ENCODE data around the gene C5orf63.
"Not testable (repeated sequence)": the region's sequence is repeated elsewhere in the genome, so short reads cannot be mapped to it uniquely, and the experiment has no call there.

Gene C5orf63

DNA sequence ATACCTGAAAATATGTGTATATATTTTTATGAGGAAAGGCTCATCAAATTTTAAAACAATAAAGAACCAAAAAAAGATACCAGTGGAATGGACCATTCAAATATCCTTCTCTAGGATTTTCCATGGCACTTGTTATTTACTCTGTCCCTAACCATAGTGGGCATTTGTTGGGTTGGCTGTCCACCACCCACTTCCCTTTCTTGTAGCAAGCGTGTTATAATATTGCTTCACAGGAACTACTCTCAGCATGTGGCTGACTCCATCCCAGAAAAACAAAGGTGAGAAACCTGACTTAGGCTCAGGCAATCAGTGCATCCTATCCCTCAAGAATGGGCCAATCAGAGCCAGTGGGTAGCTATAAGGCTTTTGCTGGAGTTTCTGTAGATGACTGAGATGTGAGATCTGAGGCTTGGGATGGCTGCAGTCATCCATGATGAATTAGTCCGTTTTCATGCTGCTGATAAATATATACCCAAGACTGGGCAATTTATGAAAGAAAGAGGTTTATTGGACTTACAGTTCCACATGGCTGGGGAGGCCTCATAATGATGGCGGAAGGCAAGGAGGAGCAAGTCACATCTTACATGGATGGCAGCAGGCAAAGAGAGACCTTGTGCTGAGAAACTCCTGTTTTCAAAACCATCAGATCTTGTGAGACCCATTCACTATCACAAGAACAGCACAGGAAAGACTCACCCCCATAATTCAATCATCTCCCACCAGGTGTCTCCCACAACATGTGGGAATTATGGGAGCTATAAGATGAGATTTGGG lies 17.2 kb downstream of the C5orf63 start:
- Histone ChIP-seq H2AFZ (ENCODE audit: low read depth, low read length) (no peak overlapping the region), H3K27me3 (ENCODE audit: insufficient read depth, low read length, poor library complexity) (peaks cover 10% of the 10 kb centered on the region), H3K79me2 (ENCODE audit: insufficient read depth, low read length) (no peaks in the 10 kb centered on the region), H3K4me2 (ENCODE audit: insufficient read depth, low read length) (no peak overlapping the region), H3K4me3 (ENCODE audit: low read depth in 1 of 2, low read length in 2 of 2) (no peak overlapping the region), H3K36me3 (ENCODE audit: insufficient read depth, low read length) (no peaks in the 10 kb centered on the region), H3K9me3 (ENCODE audit: insufficient read depth, low read length, severe bottlenecking) (no peaks in the 10 kb centered on the region), H4K20me1 (ENCODE audit: insufficient read depth, low read length) (no peaks in the 10 kb centered on the region), H3K4me1 (ENCODE audit: insufficient read depth, low read length) (no peaks in the 10 kb centered on the region), H3K9ac (ENCODE audit: low read depth, low read length) (no peak overlapping the region), H3K27ac (ENCODE audit: low read length) (no peak overlapping the region)
- ATAC-seq (ENCODE audit: insufficient read depth, low read depth): no peak
- TF ChIP-seq, protein P1, sequence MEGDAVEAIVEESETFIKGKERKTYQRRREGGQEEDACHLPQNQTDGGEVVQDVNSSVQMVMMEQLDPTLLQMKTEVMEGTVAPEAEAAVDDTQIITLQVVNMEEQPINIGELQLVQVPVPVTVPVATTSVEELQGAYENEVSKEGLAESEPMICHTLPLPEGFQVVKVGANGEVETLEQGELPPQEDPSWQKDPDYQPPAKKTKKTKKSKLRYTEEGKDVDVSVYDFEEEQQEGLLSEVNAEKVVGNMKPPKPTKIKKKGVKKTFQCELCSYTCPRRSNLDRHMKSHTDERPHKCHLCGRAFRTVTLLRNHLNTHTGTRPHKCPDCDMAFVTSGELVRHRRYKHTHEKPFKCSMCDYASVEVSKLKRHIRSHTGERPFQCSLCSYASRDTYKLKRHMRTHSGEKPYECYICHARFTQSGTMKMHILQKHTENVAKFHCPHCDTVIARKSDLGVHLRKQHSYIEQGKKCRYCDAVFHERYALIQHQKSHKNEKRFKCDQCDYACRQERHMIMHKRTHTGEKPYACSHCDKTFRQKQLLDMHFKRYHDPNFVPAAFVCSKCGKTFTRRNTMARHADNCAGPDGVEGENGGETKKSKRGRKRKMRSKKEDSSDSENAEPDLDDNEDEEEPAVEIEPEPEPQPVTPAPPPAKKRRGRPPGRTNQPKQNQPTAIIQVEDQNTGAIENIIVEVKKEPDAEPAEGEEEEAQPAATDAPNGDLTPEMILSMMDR (IDR thresholded peaks at IDR 0.05; ENCODE audit: borderline replicate concordance, extremely low read depth, low read length, poor library complexity, severe bottlenecking): no peak
- no peak for TF ChIP-seq EZH2 (IDR thresholded peaks at IDR 0.05; ENCODE audit: borderline replicate concordance, low read depth, low read length, severe bottlenecking)
- DNase-seq: no peak

DNA sequence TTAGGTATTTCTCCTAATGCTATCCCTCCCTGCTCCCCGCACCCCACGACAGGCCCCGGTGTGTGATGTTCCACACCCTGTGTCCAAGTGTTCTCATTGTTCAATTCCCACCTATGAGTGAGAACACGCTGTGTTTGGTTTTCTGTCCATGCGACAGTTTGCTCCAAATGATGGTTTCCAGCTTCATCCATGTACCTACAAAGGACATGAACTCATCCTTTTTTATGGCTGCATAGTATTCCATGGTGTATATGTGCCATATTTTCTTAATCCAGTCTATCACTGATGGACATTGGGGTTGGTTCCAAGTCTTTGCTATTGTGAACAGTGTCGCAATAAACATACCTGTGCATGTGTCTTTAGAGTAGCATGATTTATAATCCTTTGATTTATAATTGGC lies 19.8 kb downstream of the C5orf63 start:
- not testable (repeated sequence) for H3K9ac ChIP-seq (ENCODE audit: low read depth, low read length); H3K36me3 ChIP-seq (ENCODE audit: insufficient read depth, low read length); H3K27ac ChIP-seq (ENCODE audit: low read length); H3K9me3 ChIP-seq (ENCODE audit: insufficient read depth, low read length, severe bottlenecking); ATAC-seq (ENCODE audit: insufficient read depth, low read depth); H2AFZ ChIP-seq (ENCODE audit: low read depth, low read length); H3K4me1 ChIP-seq (ENCODE audit: insufficient read depth, low read length); H3K4me2 ChIP-seq (ENCODE audit: insufficient read depth, low read length); H3K4me3 ChIP-seq (ENCODE audit: low read depth in 1 of 2, low read length in 2 of 2); DNase-seq; H3K27me3 ChIP-seq (ENCODE audit: insufficient read depth, low read length, poor library complexity); H4K20me1 ChIP-seq (ENCODE audit: insufficient read depth, low read length); H3K79me2 ChIP-seq (ENCODE audit: insufficient read depth, low read length)

DNA sequence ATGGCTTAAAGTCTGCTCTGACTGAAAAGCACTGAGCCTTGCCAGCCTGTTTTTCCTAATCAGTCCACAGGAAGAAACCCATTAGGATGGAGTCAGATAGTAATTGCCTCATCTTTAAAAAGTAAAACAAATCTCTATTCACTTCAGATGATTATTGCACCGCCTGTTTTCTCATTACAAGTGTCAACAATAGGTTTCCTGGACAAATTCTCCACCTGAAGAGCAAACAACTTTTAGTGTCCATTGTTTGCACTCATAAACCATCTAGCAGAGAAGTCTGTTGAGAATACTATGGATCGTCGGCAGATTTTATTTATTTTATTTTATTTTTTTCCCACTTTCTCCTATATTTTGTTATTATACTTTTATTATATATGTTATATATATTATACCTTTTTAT lies 20.3 kb downstream of the C5orf63 start:
- no peak overlapping the region for H3K27ac ChIP-seq (ENCODE audit: low read length)
- TF ChIP-seq EZH2 (IDR thresholded peaks at IDR 0.05; ENCODE audit: borderline replicate concordance, low read depth, low read length, severe bottlenecking): no peak
- TF ChIP-seq, protein P1 (IDR thresholded peaks at IDR 0.05; ENCODE audit: borderline replicate concordance, extremely low read depth, low read length, poor library complexity, severe bottlenecking): no peak
- DNase-seq: no peak

DNA sequence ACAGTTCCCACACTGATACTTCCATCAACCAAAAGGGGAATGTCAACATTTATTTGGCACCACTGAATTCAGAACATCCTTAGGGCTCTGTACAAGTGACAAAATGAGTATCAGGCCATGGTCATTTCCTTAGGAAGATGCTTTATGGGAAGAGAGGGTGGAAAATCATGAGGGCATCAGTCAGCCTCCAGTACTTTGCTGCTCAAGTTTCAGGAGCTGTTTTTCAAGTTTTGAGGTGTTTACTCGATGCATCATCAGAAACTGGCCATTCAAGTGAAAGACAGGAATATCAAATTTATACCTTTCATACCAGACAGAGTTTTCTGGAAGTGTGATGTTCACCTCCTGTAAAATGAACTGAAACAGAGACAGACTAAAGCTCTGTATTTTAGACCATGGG lies 21.7 kb downstream of the C5orf63 start:
- TF ChIP-seq EZH2 (IDR thresholded peaks at IDR 0.05; ENCODE audit: borderline replicate concordance, low read depth, low read length, severe bottlenecking): no peak
- TF ChIP-seq, protein P1 (IDR thresholded peaks at IDR 0.05; ENCODE audit: borderline replicate concordance, extremely low read depth, low read length, poor library complexity, severe bottlenecking): no peak
- Histone ChIP-seq H3K9me3 (ENCODE audit: insufficient read depth, low read length, severe bottlenecking) (no peaks in the 10 kb centered on the region), H3K4me3 (ENCODE audit: low read depth in 1 of 2, low read length in 2 of 2) (no peak overlapping the region), H3K36me3 (ENCODE audit: insufficient read depth, low read length) (no peaks in the 10 kb centered on the region), H3K79me2 (ENCODE audit: insufficient read depth, low read length) (no peaks in the 10 kb centered on the region), H3K27me3 (ENCODE audit: insufficient read depth, low read length, poor library complexity) (peaks cover 6% of the 10 kb centered on the region), H3K27ac (ENCODE audit: low read length) (no peak overlapping the region), H2AFZ (ENCODE audit: low read depth, low read length) (no peak overlapping the region), H3K4me2 (ENCODE audit: insufficient read depth, low read length) (no peak overlapping the region), H4K20me1 (ENCODE audit: insufficient read depth, low read length) (no peaks in the 10 kb centered on the region), H3K4me1 (ENCODE audit: insufficient read depth, low read length) (no peaks in the 10 kb centered on the region), H3K9ac (ENCODE audit: low read depth, low read length) (no peak overlapping the region)
- ATAC-seq (ENCODE audit: insufficient read depth, low read depth) (no peak), DNase-seq (no peak)

More for the DNA sequence above, 20.3 kb downstream of the C5orf63 start:
- no peak for ATAC-seq (ENCODE audit: insufficient read depth, low read depth)
- Histone ChIP-seq H3K4me1 (ENCODE audit: insufficient read depth, low read length) (no peaks in the 10 kb centered on the region), H3K9me3 (ENCODE audit: insufficient read depth, low read length, severe bottlenecking) (no peaks in the 10 kb centered on the region), H3K9ac (ENCODE audit: low read depth, low read length) (no peak overlapping the region), H2AFZ (ENCODE audit: low read depth, low read length) (no peak overlapping the region), H3K27me3 (ENCODE audit: insufficient read depth, low read length, poor library complexity) (peaks cover 9% of the 10 kb centered on the region), H3K36me3 (ENCODE audit: insufficient read depth, low read length) (no peaks in the 10 kb centered on the region), H4K20me1 (ENCODE audit: insufficient read depth, low read length) (no peaks in the 10 kb centered on the region), H3K4me2 (ENCODE audit: insufficient read depth, low read length) (no peak overlapping the region), H3K4me3 (ENCODE audit: low read depth in 1 of 2, low read length in 2 of 2) (no peak overlapping the region), H3K79me2 (ENCODE audit: insufficient read depth, low read length) (no peaks in the 10 kb centered on the region)
